LHCN-M2 (cell line): ENCODE data around the gene EFNA4. TPM values are rescaled to one million over a fixed set of nuclear protein-coding genes. Genes with fewer than 3 reads are reported as not detected.
A peak's percentile ranks its signal among the peaks of the same experiment; 100 is the strongest.

ENCODE experiments used
- DNase-seq: peaks from one replicate; pipeline ENCODE4 v3.0.0-alpha.2; 2012; ENCODE audit warnings: low read depth
- total RNA-seq: library from RNA; depleted of rRNA; stranded (reverse); fragments of >200 nt; gene quantifications from 2 replicates; pipeline ENCODE4 v1.2.3, GENCODE V29; 2014

EFNA4 gene
- total RNA-seq, 1 experiment from 2014 or later: 8.7 TPM

DNA sequence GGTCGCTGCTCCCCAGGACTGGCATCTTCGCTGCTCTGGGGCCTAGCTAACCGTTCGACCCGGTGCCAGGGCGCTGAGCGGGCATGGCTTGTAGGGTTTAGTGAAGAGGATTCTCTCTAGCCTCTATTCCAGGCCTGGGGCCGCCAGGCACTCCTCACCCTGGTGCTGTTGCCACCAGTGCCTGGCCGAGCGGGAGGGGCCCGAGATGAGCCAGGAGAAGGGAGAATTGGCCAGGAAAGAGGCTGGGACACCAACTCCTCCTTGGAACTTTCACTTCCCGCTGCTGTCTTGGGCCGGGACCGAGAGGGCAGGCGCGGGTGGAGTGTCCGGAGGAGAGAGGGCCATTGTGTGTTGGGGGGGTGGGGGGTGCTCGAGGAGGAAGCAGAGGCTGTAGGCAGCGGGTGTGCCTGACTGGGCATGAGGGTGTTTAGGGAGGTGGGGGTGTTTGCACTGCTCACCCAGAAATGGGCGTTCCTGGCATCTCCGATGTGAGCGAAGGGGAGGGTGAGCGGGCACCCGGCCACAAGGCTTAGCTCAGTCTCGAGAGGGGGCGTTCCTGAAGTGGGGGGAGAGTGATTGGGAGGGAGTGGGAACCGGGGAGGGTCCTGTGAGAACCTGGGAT lies 11.7 kb upstream of the EFNA4 start:
- peak; percentile 27 for DNase-seq

DNA sequence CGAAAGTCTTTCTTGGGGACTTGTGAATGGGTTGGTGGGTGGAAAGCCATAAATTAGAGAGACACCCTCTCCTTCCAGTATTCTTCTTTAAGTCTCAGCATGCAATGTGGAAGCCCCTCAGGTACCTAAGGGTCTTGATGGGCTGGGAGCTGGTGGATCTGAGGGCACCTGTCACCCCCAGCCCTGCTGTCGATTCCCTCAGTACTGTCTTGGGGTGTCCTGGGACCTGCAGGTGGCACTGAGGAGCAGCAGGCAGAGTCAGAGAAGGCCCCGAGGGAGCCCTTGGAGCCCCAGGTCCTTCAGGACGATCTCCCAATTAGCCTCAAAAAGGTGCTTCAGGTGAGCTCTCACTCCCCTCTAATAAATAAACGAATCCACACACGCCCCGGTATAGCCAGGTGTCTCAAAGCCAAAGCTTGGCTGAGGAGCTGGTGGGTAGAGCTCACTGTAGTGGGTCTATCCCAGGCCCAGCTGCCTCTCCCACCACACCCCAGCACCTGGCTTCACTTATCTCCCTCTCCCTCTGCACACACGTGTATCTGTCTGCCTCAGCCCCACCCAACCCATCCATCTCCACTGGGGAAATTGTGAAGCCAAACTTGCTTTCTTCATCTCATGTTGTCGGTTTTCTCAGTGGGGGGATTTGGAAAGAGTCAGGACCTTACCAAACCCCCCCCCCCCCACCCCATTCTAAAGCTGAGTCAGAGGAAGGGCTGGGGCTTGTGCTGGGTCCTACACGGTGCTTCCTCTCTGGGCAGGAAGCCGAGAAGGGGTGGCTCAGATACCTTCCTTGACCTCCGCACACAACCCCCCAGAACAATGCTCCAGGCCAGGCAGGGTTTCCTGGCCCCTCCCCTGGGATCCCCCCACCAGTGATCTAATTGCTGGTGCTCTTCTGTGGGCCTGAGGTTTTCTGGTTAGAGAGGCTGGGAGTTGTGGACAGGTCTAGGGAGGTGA lies 10.8 kb upstream of the EFNA4 start:
- DNase-seq: no peak

DNA sequence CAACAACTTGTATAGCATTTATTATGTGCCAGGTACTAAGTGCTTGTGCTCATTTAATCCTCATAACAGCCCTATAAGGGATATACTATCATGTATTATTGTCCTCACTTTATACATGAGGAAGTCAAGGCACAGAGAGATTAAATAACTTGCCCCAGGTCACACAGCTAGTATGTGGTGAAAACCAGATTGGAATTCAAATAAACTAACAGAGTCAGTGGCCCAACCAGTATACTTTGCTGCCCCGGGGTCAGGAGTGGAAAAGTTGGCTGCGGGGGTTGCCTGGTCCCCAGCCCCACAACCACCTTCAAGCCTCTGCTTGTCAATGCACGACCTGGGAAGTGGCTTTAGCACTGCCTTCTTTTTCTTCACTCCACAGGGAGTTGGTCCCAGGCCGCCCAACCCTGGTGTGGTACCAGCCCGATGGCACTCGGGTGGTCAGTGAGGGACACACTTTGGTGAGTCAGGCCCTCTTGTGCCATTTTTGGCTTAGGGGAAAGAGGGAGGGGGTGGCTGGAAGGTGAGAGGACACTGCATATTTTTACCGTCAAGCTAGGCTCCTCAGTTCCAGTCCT lies 9.9 kb upstream of the EFNA4 start:
- no peak for DNase-seq

DNA sequence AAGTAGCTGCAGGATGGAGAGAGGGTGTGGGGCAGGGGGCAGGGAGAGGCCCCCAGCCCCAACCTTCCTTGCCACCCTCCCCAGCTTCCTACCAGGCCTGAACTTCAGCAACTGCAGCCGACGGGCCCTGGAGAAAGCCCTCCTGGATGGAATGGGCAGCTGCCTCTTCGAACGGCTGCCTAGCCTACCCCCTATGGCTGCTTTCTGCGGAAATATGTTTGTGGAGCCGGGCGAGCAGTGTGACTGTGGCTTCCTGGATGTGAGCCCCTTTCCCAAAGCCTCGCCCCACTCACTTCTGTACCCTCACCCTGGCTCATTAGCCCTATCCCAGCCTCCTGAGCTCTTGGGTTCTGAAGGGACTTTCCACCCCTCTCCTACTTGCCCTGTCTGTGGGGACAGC lies 6.4 kb upstream of the EFNA4 start:
- no peak for DNase-seq

DNA sequence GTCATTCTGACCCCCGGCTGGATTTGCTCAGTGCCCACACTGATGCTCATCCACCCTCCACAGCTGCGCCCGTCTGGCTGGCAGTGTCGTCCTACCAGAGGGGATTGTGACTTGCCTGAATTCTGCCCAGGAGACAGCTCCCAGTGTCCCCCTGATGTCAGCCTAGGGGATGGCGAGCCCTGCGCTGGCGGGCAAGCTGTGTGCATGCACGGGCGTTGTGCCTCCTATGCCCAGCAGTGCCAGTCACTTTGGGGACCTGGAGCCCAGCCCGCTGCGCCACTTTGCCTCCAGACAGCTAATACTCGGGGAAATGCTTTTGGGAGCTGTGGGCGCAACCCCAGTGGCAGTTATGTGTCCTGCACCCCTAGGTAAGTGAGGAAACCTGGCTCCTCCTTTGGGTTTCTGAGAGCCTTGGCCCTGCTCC lies 5.7 kb upstream of the EFNA4 start:
- no peak for DNase-seq

DNA sequence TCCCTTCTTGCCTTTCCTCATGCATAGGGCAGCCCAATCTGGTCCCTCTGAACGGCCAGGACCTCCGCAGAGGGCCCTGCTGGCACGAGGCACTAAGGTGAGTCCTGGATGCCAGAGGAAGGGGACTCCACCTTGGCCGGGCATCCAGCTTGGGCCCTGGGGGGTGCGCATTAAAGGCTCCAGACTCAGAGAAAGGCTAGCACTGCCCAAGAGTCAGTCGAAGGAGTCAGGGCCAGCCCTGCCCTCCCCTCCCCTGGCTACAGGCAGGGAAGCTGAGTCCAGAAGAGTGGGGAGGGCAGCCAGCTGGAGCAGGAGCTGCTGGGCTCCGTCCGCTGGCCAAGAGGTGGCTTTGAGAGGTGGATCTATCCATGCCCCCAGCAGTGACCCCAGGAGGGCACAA lies 2.8 kb upstream of the EFNA4 start:
- no peak for DNase-seq

DNA sequence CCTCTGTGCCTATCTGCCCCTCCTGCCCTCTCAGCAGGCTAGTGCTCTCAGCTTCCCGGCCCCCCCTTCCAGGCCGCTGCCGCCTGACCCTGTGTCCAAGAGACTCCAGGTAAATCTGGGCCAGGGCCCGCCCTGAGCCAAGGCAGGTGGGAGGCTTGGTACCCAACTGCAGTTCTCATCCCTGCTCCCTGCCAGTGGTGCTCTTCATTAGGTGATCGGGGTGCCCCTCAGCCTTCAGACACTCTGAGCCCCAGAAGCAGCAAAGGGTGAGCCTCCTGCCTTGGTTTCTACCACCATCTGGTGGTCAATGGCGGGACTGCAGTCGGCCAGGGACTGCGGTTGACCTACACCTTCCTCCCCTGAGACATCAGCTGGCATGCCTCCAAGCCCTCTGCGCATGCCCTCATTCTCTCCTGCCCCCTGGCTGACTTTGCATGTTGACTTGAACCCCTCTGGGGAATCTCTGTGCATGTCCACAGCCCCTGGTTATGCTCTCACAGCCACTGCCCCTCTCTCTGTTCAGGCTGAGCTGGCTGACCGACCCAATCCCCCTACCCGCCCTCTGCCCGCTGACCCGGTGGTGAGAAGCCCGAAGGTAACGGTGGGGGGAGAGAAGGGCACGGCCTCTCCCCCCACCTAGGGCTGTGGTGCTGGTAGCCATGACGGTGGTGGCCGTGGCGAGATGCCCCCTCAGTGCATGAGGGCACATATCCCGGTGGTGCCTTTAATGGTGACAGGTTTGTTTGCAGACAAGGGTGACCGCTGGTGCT lies 2.0 kb upstream of the EFNA4 start:
- peak; percentile 86 for DNase-seq

DNA sequence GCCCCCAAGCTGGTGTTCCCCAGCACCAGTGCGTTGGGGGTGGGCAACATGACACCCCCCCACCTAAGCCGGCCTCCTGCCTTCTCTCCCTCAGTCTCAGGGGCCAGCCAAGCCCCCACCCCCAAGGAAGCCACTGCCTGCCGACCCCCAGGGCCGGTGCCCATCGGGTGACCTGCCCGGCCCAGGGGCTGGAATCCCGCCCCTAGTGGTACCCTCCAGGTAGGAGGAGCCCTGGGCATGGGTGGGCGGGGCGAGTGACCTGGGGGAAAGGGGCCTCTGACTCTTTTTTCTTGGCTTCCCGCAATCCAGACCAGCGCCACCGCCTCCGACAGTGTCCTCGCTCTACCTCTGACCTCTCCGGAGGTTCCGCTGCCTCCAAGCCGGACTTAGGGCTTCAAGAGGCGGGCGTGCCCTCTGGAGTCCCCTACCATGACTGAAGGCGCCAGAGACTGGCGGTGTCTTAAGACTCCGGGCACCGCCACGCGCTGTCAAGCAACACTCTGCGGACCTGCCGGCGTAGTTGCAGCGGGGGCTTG lies 1.3 kb upstream of the EFNA4 start:
- no peak for DNase-seq

DNA sequence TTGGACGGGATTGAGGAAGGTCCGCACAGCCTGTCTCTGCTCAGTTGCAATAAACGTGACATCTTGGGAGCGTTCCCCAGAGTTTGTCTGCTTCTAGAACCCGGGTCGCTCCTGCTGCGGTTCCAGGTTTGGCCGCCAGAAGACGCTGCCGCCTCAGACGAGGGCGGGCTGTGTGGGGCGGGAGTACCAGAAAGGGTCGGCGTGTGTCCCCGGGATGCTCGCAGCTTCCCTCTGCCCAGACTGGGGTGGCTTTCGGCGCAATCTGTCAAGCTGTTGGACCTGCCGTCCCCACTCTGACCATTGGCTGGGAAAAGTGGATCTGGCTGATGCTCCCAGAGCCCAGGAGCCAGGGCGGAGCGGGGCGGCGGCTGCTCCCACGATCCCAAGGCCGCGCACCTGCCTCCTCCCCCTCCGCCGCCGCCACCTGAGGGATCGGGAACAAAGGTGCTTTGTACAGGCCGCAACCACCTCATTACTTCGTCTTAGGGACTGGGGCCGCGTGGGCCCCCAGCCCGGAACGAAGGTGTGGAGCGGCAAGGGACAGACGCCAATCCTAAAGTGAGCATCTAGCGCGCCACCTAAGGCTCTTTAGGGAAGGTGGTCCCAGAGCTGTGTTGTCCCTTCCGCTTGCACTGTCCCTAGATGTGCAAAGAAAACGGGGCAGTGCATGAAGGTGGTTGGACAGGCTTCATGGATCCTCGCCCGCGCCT lies 683 bp upstream of the EFNA4 start:
- peak; percentile 15 for DNase-seq

DNA sequence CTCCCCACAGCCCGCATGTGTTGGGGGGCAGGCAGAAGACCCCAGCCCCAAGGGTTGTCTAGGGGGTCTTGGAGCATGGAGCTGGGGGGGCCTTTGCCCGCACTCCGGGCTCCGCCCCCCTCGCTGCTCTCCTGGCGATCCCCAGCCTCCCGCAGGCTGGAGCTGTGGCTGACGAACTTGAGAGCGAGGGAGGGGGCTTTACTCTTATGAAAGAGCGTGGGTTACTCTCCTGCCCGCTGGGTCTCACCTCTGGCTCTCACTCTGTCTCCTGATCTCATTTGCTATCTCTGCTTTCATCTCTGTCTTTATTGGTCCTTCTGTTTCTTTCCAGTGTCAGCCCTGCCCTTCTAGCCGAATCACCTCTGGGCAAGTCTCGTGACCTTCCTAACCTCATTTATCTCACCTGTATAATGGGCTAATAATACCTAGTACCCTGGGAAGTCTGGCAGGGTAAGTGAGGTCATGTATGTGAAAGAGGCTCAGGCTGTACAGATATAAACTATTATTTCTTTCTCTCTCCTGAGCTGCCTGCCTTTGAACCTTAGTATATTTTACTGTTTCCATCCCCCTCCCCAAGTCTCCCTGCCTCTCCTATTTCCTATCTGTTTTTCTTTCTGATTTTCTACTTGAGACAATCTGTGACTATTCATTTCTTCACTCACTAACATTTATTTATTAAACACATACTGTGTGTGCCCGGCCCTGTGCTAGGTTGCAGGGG lies 731 bp downstream of the EFNA4 start:
- peak; percentile 29 for DNase-seq

DNA sequence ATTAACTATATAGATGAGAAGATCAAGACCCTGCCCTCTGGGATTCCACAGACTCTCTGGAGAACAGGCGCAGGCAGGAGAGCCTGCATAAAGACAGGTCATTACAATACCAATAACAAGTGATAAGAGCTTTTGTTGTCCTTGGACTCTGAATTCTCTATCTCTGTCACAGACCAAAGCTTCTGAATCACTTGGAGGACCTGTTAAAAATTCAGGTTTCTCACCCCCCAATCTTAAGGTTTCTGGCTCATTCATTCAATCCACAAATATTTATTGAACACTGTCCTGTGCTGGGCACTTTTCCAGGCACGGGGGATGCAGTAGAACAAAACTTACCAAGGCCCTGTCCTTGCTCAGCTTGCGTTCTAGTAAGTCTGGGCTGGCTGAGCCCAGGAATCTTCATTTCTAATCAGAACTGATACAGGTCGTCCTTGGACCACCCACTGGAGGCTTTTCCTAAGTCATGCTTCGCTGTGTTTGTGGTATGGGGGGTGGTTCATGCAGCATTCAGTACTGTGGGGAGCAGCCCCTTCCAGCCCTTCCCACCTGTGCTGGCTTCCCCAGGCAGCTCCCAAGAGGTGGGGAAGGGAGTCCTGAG lies 1.4 kb downstream of the EFNA4 start:
- DNase-seq: no peak

DNA sequence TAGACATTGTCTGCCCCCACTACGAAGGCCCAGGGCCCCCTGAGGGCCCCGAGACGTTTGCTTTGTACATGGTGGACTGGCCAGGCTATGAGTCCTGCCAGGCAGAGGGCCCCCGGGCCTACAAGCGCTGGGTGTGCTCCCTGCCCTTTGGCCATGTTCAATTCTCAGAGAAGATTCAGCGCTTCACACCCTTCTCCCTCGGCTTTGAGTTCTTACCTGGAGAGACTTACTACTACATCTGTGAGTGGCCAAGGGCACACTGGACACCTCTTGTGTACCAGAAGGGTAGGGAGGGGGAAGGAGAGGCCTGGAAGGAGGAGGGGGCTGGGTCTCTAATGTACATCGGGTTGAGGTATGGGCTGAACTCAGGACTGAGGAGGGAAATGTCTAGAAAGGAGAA lies 3.2 kb downstream of the EFNA4 start:
- no peak for DNase-seq

DNA sequence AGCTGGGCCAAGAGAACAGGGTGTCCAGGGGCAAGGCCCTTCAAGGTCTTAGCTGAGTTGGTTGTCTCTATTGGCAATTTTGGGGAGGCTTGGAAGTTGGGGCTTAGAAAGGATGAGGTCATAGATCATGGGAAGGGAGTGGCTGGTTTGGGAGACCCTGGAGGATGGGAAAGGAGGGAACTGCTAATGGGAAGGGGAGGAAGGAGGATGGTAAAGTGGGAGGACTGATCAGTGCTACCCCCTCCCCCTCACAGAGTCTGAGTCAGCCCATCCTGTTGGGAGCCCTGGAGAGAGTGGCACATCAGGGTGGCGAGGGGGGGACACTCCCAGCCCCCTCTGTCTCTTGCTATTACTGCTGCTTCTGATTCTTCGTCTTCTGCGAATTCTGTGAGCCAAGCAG lies 5.1 kb downstream of the EFNA4 start:
- DNase-seq: no peak

DNA sequence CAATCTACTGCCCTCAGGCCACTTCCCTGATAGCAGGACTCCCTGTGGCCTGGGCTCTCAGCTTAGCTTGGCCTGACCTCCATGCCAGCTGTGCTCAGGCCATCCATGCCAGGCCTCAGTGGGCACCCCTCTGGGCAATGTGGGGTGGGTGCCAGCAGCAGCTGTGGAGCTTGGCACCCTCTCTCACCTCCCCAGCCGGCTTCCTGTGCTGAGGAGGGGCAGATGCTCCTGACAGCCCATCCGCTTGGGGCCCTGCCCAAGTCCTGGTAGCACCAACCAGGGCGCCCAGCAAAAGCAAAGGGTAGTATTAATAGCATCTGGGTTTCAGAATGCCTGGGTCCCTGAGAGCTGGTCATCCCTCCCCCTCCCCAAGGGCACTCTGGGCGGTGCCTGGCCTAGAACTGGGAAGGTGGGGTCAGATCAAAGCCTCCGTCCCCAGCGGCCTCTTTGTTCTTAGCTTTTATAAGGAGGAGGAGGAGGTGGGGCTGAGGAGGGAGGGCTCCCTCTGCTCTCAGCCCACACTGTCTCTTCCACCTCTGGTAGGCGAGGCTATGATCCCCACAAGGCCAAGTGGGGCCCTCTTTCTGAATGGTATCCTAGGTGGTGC lies 6.1 kb downstream of the EFNA4 start:
- no peak for DNase-seq

DNA sequence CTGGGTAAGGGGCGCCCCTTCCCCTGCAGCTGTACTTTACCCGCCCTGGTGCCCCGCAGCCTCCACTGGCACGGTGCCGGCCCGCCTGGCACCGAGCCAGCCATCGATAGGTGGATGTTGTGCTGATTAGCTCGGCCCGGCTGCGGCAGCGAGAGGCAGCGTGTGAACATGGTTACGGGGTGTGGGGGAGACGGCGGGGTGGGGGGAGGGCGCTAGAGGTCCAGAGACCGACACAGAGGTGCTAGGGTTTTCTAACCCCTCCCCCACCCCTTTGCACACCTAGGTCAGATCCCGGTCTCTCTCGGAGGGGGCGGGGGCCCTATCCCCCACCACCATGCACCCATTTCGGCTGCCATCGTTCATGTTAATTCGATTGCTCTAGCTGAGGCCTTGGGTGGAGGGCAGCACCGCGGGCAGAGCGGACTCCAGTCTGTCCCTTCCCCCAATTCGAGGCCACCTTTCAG lies 6.7 kb downstream of the EFNA4 start:
- DNase-seq: no peak

DNA sequence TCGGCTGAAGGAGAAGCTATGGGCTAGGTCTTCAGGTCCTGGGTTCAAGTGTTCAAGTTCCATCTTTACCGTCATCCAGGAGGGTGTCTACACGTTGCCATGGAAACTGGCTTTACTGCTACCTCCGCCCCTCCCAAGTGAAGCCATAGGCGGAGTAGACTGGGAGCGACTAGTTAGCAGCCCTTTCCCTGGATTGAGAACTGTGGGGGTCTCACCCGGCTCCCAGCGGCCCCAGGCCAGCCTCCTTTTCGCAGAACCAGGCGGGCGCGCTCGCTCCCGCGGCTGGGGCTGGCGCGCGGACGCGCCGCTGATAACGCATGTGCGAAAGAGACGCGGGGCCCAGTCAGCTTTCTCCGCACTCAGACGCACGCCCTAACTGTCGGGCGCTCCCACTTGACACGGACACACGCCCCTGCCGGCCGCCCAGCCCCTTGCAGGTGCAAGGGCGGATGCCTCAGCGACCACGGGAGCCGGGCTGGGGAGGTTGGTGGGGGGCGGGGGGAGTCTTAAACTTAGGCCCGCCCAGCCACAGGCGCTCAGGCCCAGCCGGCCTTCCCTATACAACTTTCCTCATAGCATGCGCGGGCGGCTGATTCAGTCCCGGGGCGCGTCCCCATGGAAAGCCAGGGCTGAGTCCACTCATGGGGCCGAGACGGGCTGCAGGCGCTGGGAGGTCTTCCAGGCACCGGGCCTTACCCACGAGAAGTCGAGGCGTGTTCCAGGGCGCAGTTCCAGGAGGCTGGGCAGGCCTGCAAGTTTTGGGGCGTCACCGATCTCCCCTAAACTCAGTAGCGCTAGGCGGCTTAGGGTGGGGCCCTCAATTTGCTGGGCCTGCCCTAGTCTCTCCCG lies 7.4 kb downstream of the EFNA4 start:
- no peak for DNase-seq

DNA sequence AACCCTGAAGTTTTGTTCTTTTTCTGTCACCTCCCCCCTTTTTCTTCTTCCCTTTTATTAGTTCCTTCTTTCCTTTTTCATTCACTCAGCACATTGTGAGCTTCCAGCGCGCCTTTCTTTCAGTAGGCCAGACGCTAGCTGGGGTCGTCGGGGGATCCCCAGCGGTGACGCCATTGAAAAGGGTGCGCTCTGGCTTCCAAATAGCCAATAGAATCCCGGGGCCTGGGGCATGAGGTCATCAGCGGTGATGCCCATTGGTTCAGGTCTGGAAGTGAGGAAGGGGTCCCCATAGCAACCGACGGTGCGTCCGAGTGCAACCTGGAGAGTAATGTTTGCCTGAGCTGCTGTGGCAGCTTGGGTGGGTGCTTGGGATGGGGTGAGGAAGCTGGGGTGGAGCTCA lies 8.2 kb downstream of the EFNA4 start:
- no peak for DNase-seq

DNA sequence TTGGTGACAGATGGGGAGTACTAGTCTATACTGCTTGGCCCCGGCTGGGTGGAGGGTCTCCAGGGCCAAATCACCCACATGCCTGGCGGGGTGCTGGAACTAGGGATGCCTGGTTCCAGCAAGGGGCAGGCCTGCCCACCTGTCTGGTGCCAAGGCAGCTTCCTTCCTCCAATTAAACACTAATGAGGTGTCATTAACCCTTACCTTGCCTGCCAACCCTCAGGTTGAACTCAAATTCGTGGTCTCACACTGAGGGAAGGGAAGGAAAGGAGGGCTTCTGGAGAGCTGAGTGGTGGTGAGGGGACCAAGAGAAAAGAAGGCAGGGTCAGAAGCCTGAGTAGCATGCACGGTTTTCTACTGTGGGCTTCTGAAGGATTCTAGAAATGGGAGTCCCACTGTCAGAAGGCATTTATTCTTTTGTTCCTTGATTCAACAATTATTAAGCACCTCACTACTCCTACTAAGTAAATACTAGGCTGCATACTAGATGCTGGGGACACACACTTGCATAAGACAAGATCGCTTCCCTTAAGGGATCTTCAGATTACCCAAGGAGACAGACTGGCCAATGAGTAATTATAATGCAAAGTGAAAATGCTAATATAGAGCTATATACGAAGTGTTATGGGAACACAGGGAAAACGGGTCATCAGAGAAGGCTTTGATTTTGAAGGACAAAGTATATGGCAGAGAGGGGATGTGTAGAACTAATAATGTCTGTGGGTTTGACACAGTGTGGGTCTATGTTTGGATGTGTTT lies 9.2 kb downstream of the EFNA4 start:
- DNase-seq: no peak
